ENCODE results near the gene LSM3.

- TF ChIP-seq, protein P1, sequence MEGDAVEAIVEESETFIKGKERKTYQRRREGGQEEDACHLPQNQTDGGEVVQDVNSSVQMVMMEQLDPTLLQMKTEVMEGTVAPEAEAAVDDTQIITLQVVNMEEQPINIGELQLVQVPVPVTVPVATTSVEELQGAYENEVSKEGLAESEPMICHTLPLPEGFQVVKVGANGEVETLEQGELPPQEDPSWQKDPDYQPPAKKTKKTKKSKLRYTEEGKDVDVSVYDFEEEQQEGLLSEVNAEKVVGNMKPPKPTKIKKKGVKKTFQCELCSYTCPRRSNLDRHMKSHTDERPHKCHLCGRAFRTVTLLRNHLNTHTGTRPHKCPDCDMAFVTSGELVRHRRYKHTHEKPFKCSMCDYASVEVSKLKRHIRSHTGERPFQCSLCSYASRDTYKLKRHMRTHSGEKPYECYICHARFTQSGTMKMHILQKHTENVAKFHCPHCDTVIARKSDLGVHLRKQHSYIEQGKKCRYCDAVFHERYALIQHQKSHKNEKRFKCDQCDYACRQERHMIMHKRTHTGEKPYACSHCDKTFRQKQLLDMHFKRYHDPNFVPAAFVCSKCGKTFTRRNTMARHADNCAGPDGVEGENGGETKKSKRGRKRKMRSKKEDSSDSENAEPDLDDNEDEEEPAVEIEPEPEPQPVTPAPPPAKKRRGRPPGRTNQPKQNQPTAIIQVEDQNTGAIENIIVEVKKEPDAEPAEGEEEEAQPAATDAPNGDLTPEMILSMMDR (IDR thresholded peaks at IDR 0.05 in 2 of 3, conservative IDR thresholded peaks at IDR 0.05 in 1 of 3; ENCODE audit: borderline replicate concordance in 1 of 3, insufficient read depth in 1 of 3, low read depth in 2 of 3, low read length in 2 of 3): no peak
- no peak for TF ChIP-seq EZH2phosphoT487 (IDR thresholded peaks at IDR 0.05; ENCODE audit: borderline replicate concordance)
Measured at GRCh38 chr3:14208168-14208567, 29.6 kb downstream of the LSM3 start.

Measured in HCT116 (cell line).